Sigmoid colon (tissue), 7 donors: ENCODE results near the gene ARL4D. TPM values are rescaled to one million over a fixed set of nuclear protein-coding genes. Genes with fewer than 3 reads are reported as not detected.

Source experiments
- DNase-seq: peaks from one replicate; pipeline ENCODE4 v3.0.0-alpha.2; 2019
- H3K27ac ChIP-seq, 4 donors: fragments of 200-600 bp; sonication (generic); one replicate each; pipeline ENCODE4 v1.5.1; 2016 to 2019; ENCODE audit warnings: mild to moderate bottlenecking in 1 of 4
- H3K27me3 ChIP-seq, 3 donors: fragments of 200-600 bp; sonication (generic); one replicate each; pipeline ENCODE4 v1.5.1; 2019; ENCODE audit warnings: mild to moderate bottlenecking in 1 of 3
- H3K36me3 ChIP-seq, 4 donors: fragments of 200-600 bp; sonication (generic); one replicate each; pipeline ENCODE4 v1.5.1; 2016 to 2019
- H3K4me1 ChIP-seq, 4 donors: fragments of 200-600 bp; sonication (generic); one replicate each; pipeline ENCODE4 v1.5.1; 2017 to 2019
- H3K4me3 ChIP-seq, 4 donors: fragments of 200-600 bp; sonication (generic); one replicate each; pipeline ENCODE4 v1.5.1; 2017 to 2019; ENCODE audit warnings: mild to moderate bottlenecking in 2 of 4, moderate library complexity in 1 of 4
- H3K9me3 ChIP-seq, 4 donors: fragments of 200-600 bp in 3 of 4; sonication (generic) in 3 of 4; one replicate each; pipeline versions ENCODE4 v1.5.1 to v1.6.1; 2013 to 2019
- EP300 ChIP-seq, 4 donors: sonication (generic); formaldehyde crosslinking; IDR thresholded peaks; one replicate each; pipeline ENCODE4 v1.6.1; 2017; ENCODE audit warnings: antibody characterized with exemption in 4 of 4
- POLR2A ChIP-seq, 2 donors: fragments of 450-650 bp; IDR thresholded peaks; one replicate each; pipeline ENCODE4 v1.6.1; 2016; ENCODE audit warnings: antibody characterized with exemption in 2 of 2, mild to moderate bottlenecking in 2 of 2, moderate library complexity in 2 of 2
- POLR2AphosphoS5 ChIP-seq, 4 donors: sonication (generic); formaldehyde crosslinking; IDR thresholded peaks; one replicate each; pipeline ENCODE4 v1.6.1; 2017; ENCODE audit warnings: antibody characterized with exemption in 4 of 4
- WGBS, 2 donors: extraction: QIAGEN DNeasy Blood & Tissue Kit; methylation state at CpG; one replicate each; pipeline ENCODE4 v1.1.7; 2013; 5-methylcytosine and 5-hydroxymethylcytosine counted together
- intact Hi-C: fragments of 100-400 bp; cut with DNase I; formaldehyde crosslinking; loops from one replicate; pipeline ENCODE4 v1.15.1; 2023
- polyA plus RNA-seq, 3 donors: library from polyadenylated mRNA; stranded (reverse); fragments of 200-250 nt; gene quantifications; one replicate each; pipeline ENCODE4 v1.2.3, GENCODE V29; 2013
- total RNA-seq, 4 donors: library from RNA; depleted of rRNA; stranded (reverse); fragments of >200 nt; gene quantifications; one replicate each; pipeline ENCODE4 v1.1.0, GENCODE V29; 2016
- TF ChIP-seq, protein P1 (sequence below), 4 experiments: fragments of 450-650 bp in 3 of 4; fragments of 200-600 bp in 1 of 4; IDR thresholded peaks; one replicate each; pipeline ENCODE4 v1.5.1; 2016 to 2019; ENCODE audit warnings: antibody characterized with exemption in 4 of 4, mild to moderate bottlenecking in 3 of 4, moderate library complexity in 2 of 4
- donor health status: healthy with polysubstance abuse.
- donor health status: Bipolar disorder and iron deficiency.
- donor health status: healthy.

ARL4D gene
- total and polyA plus RNA-seq, 7 donors, result 1.4 to 52.1 (median 18.6) TPM

DNA sequence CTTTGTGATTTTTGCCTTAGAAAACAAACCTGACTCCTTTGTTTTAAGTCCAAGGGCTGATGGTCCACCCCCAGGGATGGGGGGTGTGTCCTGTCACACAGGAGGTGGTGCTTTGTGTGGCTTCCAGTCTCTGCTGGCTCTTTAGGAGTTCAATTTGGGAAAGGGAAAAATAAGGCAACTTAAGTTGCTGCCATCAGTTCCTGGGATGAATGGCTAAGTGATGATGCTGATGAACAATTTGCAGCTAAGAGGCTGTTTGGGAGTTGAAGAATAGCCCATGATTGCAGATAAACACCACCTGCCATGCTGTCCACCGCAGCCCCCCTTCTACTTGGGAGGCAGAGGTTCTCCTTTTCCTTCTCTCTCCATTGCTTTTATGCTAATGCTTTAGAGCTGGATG lies 40.2 kb downstream of the ARL4D start:
- Histone ChIP-seq H3K27ac (no peak overlapping the region), H3K9me3 (no peaks in the 10 kb centered on the region), H3K27me3 (no peaks in the 10 kb centered on the region), H3K4me1 (no peaks in the 10 kb centered on the region), H3K4me3 (no peak overlapping the region), H3K36me3 (no peaks in the 10 kb centered on the region)
- WGBS, 2 donors, result 74 to 75% methylated on average over 1 of the region's 1 CpG
- intact Hi-C loops, result no loop called here
- no peak for DNase-seq
- peak in 1 of 4 donors; percentile 16 for TF ChIP-seq POLR2AphosphoS5 (IDR thresholded peaks at IDR 0.05)
- TF ChIP-seq, protein P1, sequence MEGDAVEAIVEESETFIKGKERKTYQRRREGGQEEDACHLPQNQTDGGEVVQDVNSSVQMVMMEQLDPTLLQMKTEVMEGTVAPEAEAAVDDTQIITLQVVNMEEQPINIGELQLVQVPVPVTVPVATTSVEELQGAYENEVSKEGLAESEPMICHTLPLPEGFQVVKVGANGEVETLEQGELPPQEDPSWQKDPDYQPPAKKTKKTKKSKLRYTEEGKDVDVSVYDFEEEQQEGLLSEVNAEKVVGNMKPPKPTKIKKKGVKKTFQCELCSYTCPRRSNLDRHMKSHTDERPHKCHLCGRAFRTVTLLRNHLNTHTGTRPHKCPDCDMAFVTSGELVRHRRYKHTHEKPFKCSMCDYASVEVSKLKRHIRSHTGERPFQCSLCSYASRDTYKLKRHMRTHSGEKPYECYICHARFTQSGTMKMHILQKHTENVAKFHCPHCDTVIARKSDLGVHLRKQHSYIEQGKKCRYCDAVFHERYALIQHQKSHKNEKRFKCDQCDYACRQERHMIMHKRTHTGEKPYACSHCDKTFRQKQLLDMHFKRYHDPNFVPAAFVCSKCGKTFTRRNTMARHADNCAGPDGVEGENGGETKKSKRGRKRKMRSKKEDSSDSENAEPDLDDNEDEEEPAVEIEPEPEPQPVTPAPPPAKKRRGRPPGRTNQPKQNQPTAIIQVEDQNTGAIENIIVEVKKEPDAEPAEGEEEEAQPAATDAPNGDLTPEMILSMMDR (IDR thresholded peaks at IDR 0.05), result no peak

DNA sequence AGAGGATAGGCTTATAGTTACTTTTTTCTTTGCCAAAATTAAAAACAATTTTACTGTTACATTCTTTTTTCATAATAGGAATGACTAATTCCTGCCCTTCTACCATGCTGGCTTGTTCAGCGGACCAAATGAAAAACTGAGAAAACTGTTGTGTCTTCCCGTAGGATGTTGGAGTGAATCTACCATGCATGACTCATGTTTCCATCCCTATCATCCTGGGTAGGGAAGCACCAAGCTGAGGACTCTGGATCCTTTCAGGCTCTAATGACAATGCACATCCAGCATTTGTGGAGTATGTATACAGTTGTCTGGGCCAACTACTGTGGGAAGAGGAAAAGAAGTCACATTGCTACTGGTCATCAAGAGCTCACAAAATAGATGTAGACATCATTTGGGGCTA lies 43.9 kb downstream of the ARL4D start:
- Histone ChIP-seq H3K4me3 (no peak overlapping the region), H3K36me3 (no peaks in the 10 kb centered on the region), H3K27me3 (no peaks in the 10 kb centered on the region), H3K27ac (no peak overlapping the region), H3K4me1 (no peaks in the 10 kb centered on the region), H3K9me3 (no peaks in the 10 kb centered on the region)
- intact Hi-C loops, result no loop called here
- no peak for TF ChIP-seq POLR2A (IDR thresholded peaks at IDR 0.05)
- TF ChIP-seq EP300 (IDR thresholded peaks at IDR 0.05), result no peak
- TF ChIP-seq POLR2AphosphoS5 (IDR thresholded peaks at IDR 0.05), result peak in 1 of 4 donors; percentile 39
- DNase-seq, result no peak
- 89 to 93% methylated on average over 2 of the region's 2 CpGs for WGBS, 2 donors

DNA sequence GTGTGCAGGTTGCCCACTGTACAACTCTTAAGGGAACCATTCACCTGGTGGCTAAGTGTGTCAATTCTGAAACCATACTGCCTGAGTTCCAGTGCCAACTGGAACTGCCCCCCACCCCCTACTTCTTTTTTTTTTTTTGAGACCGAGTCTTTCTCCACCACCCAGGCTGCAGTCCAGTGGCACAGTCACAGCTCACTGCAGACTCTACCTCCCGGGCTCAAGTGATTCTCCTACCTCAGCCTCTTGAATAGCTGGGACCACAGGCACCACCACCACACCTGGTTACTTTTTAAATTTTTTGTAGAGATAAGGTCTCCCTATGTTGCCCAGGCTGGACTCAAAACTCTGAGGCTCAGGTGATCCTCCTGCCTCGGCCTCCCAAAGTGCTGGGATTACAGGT lies 44.6 kb downstream of the ARL4D start:
- WGBS, 2 donors, result 87 to 94% methylated on average over 3 of the region's 3 CpGs
- no peaks in the 10 kb centered on the region for H3K9me3 ChIP-seq
- H3K27ac ChIP-seq, result no peak overlapping the region
- no peak overlapping the region for H3K4me3 ChIP-seq
- no peaks in the 10 kb centered on the region for H3K36me3 ChIP-seq
- H3K4me1 ChIP-seq, result no peaks in the 10 kb centered on the region
- H3K27me3 ChIP-seq, result no peaks in the 10 kb centered on the region
- intact Hi-C loops, result no loop called here
- DNase-seq, result no peak
- TF ChIP-seq POLR2A (IDR thresholded peaks at IDR 0.05) (no peak), POLR2AphosphoS5 (IDR thresholded peaks at IDR 0.05) (no peak), EP300 (IDR thresholded peaks at IDR 0.05) (no peak)
- TF ChIP-seq, protein P1 (IDR thresholded peaks at IDR 0.05), result no peak

DNA sequence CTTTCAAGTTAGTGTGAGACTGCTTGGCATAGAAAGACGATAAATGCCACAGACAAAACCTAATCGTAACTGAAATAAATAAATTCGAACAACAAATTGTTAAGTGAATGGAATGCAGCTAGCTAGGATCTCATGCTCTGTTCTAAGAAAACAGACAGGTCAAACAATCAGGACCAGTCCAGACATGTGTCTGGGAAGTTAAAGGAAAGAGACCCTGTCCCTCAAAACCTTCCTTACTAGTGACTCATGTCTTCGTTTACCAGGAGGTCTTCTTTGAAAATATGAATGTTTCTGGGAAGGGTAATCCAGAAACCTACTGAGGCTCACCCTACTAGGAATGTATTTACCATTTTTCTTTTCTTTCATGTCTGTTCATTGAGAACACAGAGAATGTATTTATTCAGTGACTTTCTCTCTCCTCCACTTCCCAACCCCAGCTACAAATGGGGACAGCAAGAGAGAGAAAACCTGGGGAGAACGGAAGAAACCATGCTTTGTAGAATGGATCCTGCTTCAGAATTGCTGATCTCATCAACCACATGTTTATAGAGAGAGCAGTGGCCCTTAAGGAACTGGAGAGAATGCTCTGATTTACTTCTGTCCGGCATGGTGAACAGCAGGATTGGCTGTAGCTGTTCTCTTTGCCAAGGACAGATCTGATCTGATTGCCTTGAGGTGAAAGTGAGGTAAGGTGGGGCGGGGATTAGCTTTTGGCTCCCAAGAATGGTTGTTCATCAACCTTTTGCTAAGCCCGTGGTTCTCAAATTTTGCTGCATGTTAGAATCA lies 45.6 kb downstream of the ARL4D start:
- Histone ChIP-seq H3K36me3 (no peaks in the 10 kb centered on the region), H3K27ac (no peak overlapping the region), H3K4me1 (no peaks in the 10 kb centered on the region), H3K27me3 (no peaks in the 10 kb centered on the region), H3K9me3 (no peaks in the 10 kb centered on the region), H3K4me3 (no peak overlapping the region)
- intact Hi-C loops, result no loop called here
- 62 to 71% methylated on average over 8 of the region's 8 CpGs for WGBS, 2 donors
- TF ChIP-seq EP300 (IDR thresholded peaks at IDR 0.05), result no peak
- TF ChIP-seq, protein P1 (IDR thresholded peaks at IDR 0.05), result no peak
- no peak for TF ChIP-seq POLR2AphosphoS5 (IDR thresholded peaks at IDR 0.05)
- no peak for TF ChIP-seq POLR2A (IDR thresholded peaks at IDR 0.05)
- no peak for DNase-seq

DNA sequence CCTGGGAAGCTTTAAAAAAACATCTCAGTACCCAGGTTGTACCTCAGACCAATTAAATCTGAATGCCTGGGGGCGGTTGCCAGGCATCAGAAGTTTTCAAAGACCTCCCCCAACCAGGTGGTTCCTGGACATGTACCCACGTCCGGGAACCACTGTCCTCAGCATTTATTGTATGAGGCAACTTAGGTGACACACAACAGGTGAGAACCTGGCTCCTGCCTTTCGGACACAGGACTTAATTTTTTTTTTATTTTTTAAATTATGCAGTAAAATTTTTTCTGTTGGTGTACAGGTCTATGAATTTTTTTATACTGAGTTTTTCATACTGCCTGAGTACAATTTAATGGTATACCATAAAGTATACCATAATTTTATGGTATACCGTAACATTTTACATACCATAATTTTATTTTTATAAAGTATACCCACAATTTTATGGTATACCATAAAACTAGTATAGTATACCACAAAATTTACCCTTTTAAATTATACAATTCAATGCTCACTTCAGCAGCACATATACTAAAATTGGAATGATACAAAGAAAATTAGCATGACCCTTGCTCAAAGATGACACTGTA lies 46.3 kb downstream of the ARL4D start:
- no peak overlapping the region for H3K27ac ChIP-seq
- H3K36me3 ChIP-seq, result no peaks in the 10 kb centered on the region
- H3K27me3 ChIP-seq, result no peaks in the 10 kb centered on the region
- no peaks in the 10 kb centered on the region for H3K9me3 ChIP-seq
- TF ChIP-seq, protein P1 (IDR thresholded peaks at IDR 0.05), result no peak
- no peak for TF ChIP-seq EP300 (IDR thresholded peaks at IDR 0.05)
- no peak for TF ChIP-seq POLR2AphosphoS5 (IDR thresholded peaks at IDR 0.05)
- no peak for TF ChIP-seq POLR2A (IDR thresholded peaks at IDR 0.05)
- no peak overlapping the region for H3K4me3 ChIP-seq
- intact Hi-C loops, result no loop called here
- WGBS, 2 donors, result 29 to 52% methylated on average over 5 of the region's 5 CpGs
- H3K4me1 ChIP-seq, result no peaks in the 10 kb centered on the region
- DNase-seq, result no peak
